ENCODE measurements around the gene ZNF609. TPM values are rescaled to one million over a fixed set of nuclear protein-coding genes. Genes with fewer than 3 reads are reported as not detected.

ZNF609 gene
- total RNA-seq, 2 donors from 2014 or later: 13.4 to 23.7 TPM

DNA sequence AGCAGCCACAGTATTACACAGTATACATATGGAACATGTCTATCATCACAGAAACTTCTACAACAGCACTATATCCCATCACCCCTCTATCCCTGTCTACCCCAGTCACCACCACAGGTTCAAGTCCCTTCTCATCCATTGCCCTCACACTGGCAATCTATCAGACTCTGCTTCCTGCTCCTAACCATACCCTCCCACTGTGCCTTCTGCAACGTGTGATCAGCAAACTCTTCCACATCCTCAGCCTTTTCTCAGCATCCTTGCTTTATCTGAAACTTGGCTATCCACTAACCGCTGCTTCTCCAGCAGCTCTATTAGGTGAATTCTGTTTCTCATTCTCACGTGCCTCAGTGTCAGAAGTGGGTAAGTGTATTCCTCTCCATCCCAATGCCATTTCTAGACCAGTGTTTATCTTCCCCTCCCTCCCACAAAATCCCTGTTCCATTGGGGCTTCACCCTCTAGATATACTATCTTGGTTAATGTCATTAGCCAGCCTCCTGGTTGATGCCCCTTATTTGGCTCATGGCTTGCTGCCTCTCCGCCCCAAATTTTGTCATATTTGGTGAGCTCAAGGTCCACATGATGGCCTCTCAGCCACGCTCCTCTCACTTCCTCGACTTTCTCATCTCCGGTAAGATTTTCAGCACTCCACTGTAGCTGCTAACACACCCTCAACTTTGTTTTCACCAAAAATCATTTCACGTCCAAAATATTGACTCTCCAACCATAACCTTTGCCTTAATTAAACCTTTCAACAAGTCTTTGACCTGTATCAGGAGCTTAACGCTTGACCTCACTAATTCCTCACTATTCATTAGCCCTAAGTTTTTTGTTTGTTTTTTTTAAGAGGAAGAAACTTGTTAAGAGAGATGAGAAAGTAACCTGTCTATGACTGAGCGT is 245.9 kb downstream of the ZNF609 start:
- H3K36me3 ChIP-seq: peaks cover 4% of the 10 kb centered on the region
- peaks cover 0 to 22% of the 10 kb centered on the region in 2 donors for H3K4me1 ChIP-seq
- H3K27ac ChIP-seq: no peak overlapping the region
- no peak overlapping the region for H3K4me3 ChIP-seq
- TF ChIP-seq, protein P1, sequence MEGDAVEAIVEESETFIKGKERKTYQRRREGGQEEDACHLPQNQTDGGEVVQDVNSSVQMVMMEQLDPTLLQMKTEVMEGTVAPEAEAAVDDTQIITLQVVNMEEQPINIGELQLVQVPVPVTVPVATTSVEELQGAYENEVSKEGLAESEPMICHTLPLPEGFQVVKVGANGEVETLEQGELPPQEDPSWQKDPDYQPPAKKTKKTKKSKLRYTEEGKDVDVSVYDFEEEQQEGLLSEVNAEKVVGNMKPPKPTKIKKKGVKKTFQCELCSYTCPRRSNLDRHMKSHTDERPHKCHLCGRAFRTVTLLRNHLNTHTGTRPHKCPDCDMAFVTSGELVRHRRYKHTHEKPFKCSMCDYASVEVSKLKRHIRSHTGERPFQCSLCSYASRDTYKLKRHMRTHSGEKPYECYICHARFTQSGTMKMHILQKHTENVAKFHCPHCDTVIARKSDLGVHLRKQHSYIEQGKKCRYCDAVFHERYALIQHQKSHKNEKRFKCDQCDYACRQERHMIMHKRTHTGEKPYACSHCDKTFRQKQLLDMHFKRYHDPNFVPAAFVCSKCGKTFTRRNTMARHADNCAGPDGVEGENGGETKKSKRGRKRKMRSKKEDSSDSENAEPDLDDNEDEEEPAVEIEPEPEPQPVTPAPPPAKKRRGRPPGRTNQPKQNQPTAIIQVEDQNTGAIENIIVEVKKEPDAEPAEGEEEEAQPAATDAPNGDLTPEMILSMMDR (IDR thresholded peaks at IDR 0.05): no peak
- no peak for DNase-seq (ENCODE audit: low spot score)
- no peaks in the 10 kb centered on the region for H3K27me3 ChIP-seq
- no peaks in the 10 kb centered on the region for H3K9me3 ChIP-seq

DNA sequence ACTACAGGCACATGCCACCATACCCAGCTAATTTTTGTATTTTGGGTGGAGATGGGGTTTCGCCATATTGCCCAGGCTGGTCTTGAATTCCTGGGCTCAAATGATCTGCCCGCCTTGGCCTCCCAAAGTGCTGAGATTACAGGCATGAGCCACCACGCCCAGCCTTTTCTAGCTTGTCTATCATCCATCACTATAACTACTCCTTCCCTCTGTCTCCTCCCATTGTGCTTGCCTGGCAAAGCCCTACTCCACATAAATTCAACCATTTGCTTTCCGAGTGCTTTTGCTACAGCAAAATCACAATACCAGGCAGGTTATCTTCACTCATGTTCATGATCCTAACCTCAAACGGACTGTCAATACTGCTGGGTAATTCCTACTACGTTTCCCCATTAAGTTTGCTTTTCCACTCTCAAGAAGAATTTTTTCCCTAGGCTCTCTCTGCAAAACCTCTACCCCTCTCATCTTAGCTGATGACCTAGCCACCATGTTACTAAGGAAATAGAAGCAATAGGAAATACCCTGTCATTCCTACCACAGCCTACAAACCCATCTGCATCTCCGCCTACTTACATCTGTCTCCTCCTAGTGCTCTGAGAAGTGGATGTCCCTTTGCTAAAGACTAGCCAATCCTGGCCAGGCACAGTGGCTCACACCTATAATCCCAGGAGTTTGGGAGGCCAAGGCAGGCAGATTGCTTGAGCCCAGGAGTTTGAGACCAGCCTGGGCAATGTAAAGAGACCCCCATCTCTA is 250.5 kb downstream of the ZNF609 start:
- Histone ChIP-seq H3K27me3 (no peaks in the 10 kb centered on the region), H3K36me3 (peaks cover 16% of the 10 kb centered on the region), H3K4me3 (no peak overlapping the region), H3K27ac (no peak overlapping the region), H3K9me3 (no peaks in the 10 kb centered on the region), H3K4me1 (no peaks in the 10 kb centered on the region)
- TF ChIP-seq, protein P1 (IDR thresholded peaks at IDR 0.05): no peak
- no peak for DNase-seq (ENCODE audit: low spot score)

- TF ChIP-seq, protein P1 (IDR thresholded peaks at IDR 0.05): no peak
- Histone ChIP-seq H3K9me3 (no peaks in the 10 kb centered on the region), H3K27me3 (no peaks in the 10 kb centered on the region), H3K4me1 (peaks cover 0 to 4% of the 10 kb centered on the region in 2 donors), H3K4me3 (no peak overlapping the region), H3K27ac (no peak overlapping the region), H3K36me3 (peaks cover 31% of the 10 kb centered on the region)
- no peak for DNase-seq (ENCODE audit: low spot score)
Measured at GRCh38 chr15:64712353-64712752, 252.0 kb downstream of the ZNF609 start.

- no peak overlapping the region for H3K4me3 ChIP-seq
- TF ChIP-seq, protein P1 (IDR thresholded peaks at IDR 0.05): no peak
- peaks cover 32% of the 10 kb centered on the region for H3K36me3 ChIP-seq
Measured at GRCh38 chr15:64713592-64713991, 253.2 kb downstream of the ZNF609 start.

DNA sequence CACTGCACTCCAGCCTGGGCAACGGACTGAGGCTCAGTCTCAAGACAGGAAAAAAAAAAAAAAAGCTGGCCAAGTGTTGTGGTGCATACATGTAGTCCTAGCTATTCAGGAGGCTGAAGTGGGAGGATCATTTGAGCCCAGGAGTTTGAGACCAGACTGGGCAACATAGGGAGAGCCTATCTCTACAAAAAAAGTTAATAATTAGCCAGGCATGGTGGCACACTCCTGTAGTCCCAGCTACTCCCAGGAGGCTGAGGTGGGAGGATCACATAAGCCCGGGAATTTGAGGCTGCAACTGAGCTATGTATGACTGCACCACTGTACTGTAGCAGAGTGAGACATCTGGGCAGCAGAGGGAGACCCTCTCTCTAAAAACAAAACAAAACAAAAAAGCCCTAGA is 256.1 kb downstream of the ZNF609 start:
- Histone ChIP-seq H3K36me3 (peaks cover 28% of the 10 kb centered on the region), H3K9me3 (no peaks in the 10 kb centered on the region), H3K4me1 (peaks cover 0 to 36% of the 10 kb centered on the region in 2 donors), H3K27ac (no peak overlapping the region), H3K27me3 (no peaks in the 10 kb centered on the region), H3K4me3 (no peak overlapping the region)
- no peak for DNase-seq (ENCODE audit: low spot score)
- TF ChIP-seq, protein P1 (IDR thresholded peaks at IDR 0.05): no peak

More at GRCh38 chr15:64713592-64713991, 253.2 kb downstream of the ZNF609 start:
- Histone ChIP-seq H3K4me1 (peaks cover 0 to 17% of the 10 kb centered on the region in 2 donors), H3K9me3 (no peaks in the 10 kb centered on the region), H3K27ac (no peak overlapping the region), H3K27me3 (no peaks in the 10 kb centered on the region)
- no peak for DNase-seq (ENCODE audit: low spot score)
